SK-N-MC (cell line): ENCODE results near the gene AGPAT2.

Source experiments
- DNase-seq: peaks from one replicate; pipeline ENCODE4 v3.0.0-alpha.2; 2011; ENCODE audit warnings: low read depth, low spot score
- H3K27ac ChIP-seq: fragments of 200-600 bp; sonication (generic); 2 replicates; pipeline ENCODE4 v1.5.1; 2016; ENCODE audit warnings: mixed run types
- H3K36me3 ChIP-seq: fragments of 200-600 bp; sonication (generic); 2 replicates; pipeline ENCODE4 v1.6.1; 2017; ENCODE audit warnings: antibody characterized with exemption, low read length, mixed read lengths; ENCODE audit not compliant: insufficient read depth
- H3K4me3 ChIP-seq: fragments of 200-600 bp; sonication (generic); 2 replicates; pipeline ENCODE4 v1.5.1; 2016
- H3K9ac ChIP-seq: fragments of 200-600 bp; sonication (generic); 2 replicates; pipeline ENCODE4 v1.8.0; 2017; ENCODE audit warnings: mixed run types, mixed read lengths; ENCODE audit not compliant: insufficient read length
- H3K9me3 ChIP-seq: fragments of 200-600 bp; sonication (generic); 2 replicates; pipeline ENCODE4 v1.6.1; 2017; ENCODE audit warnings: low read depth, mild to moderate bottlenecking, antibody characterized with exemption, low read length, moderate library complexity, mixed read lengths
- EZH2 ChIP-seq: fragments of 200-600 bp; sonication (generic); IDR thresholded peaks from one replicate; pipeline ENCODE4 v1.6.1; 2017; ENCODE audit warnings: antibody characterized with exemption
- FOXP2 ChIP-seq: optimal IDR thresholded peaks from 2 replicates; pipeline ENCODE3; 2011; ENCODE audit warnings: mild to moderate bottlenecking, moderate library complexity; ENCODE audit not compliant: insufficient read depth; ENCODE audit errors: extremely low read length, control extremely low read depth
- POLR2AphosphoS5 ChIP-seq: IDR thresholded peaks from 2 replicates; pipeline ENCODE4 v1.6.1; 2012; ENCODE audit warnings: mild to moderate bottlenecking, low read depth, low read length, borderline replicate concordance

AGPAT2 gene

GRCh38 chr9:136676297-136676794, 10.9 kb downstream of the AGPAT2 start:
- Histone ChIP-seq H3K27ac (no peak overlapping the region), H3K36me3 (no peaks in the 10 kb centered on the region), H3K4me3 (no peak overlapping the region), H3K9me3 (no peaks in the 10 kb centered on the region), H3K9ac (no peak overlapping the region)
- TF ChIP-seq POLR2AphosphoS5 (no peak), EZH2 (no peak), FOXP2 (no peak)
- DNase-seq, result no peak

- no peak overlapping the region for H3K27ac ChIP-seq
- H3K9me3 ChIP-seq, result no peaks in the 10 kb centered on the region
- TF ChIP-seq FOXP2 (no peak), EZH2 (no peak), POLR2AphosphoS5 (no peak)
- DNase-seq, result no peak
- no peak overlapping the region for H3K9ac ChIP-seq
- no peak overlapping the region for H3K4me3 ChIP-seq
- H3K36me3 ChIP-seq, result no peaks in the 10 kb centered on the region
Measured at GRCh38 chr9:136675477-136676296, 11.6 kb downstream of the AGPAT2 start.

- TF ChIP-seq EZH2, result no peak
- no peak for TF ChIP-seq FOXP2
- no peak for TF ChIP-seq POLR2AphosphoS5
- no peak for DNase-seq
- H3K36me3 ChIP-seq, result no peaks in the 10 kb centered on the region
- H3K27ac ChIP-seq, result no peak overlapping the region
- no peak overlapping the region for H3K4me3 ChIP-seq
- H3K9me3 ChIP-seq, result no peaks in the 10 kb centered on the region
- no peak overlapping the region for H3K9ac ChIP-seq
Measured at GRCh38 chr9:136674786-136675349, 12.4 kb downstream of the AGPAT2 start.

- no peak overlapping the region for H3K27ac ChIP-seq
- no peak for TF ChIP-seq EZH2
- no peak for TF ChIP-seq POLR2AphosphoS5
- no peak for TF ChIP-seq FOXP2
- H3K4me3 ChIP-seq, result no peak overlapping the region
- H3K9ac ChIP-seq, result no peak overlapping the region
- H3K9me3 ChIP-seq, result no peaks in the 10 kb centered on the region
- H3K36me3 ChIP-seq, result no peaks in the 10 kb centered on the region
- no peak for DNase-seq
Measured at GRCh38 chr9:136673975-136674785, 13.1 kb downstream of the AGPAT2 start.

- H3K9me3 ChIP-seq, result no peaks in the 10 kb centered on the region
- no peak overlapping the region for H3K9ac ChIP-seq
- no peak for DNase-seq
- H3K36me3 ChIP-seq, result no peaks in the 10 kb centered on the region
- TF ChIP-seq POLR2AphosphoS5, result no peak
- no peak for TF ChIP-seq FOXP2
- TF ChIP-seq EZH2, result no peak
- H3K27ac ChIP-seq, result no peak overlapping the region
- H3K4me3 ChIP-seq, result no peak overlapping the region
Measured at GRCh38 chr9:136673088-136673974, 13.9 kb downstream of the AGPAT2 start.

- Histone ChIP-seq H3K9me3 (no peaks in the 10 kb centered on the region), H3K4me3 (no peak overlapping the region), H3K27ac (no peak overlapping the region), H3K36me3 (no peaks in the 10 kb centered on the region), H3K9ac (no peak overlapping the region)
- DNase-seq, result no peak
- no peak for TF ChIP-seq EZH2
- no peak for TF ChIP-seq FOXP2
- no peak for TF ChIP-seq POLR2AphosphoS5
Measured at GRCh38 chr9:136672431-136673087, 14.7 kb downstream of the AGPAT2 start.

- no peak for DNase-seq
- Histone ChIP-seq H3K27ac (no peak overlapping the region), H3K4me3 (no peak overlapping the region), H3K36me3 (no peaks in the 10 kb centered on the region), H3K9ac (no peak overlapping the region), H3K9me3 (no peaks in the 10 kb centered on the region)
- TF ChIP-seq EZH2 (no peak), POLR2AphosphoS5 (0 out of 2 replicates have a peak, but pooled peaks have one; percentile 41)
Measured at GRCh38 chr9:136671646-136672430, 15.4 kb downstream of the AGPAT2 start.
